ENCODE results near the gene LRWD1.

DNA sequence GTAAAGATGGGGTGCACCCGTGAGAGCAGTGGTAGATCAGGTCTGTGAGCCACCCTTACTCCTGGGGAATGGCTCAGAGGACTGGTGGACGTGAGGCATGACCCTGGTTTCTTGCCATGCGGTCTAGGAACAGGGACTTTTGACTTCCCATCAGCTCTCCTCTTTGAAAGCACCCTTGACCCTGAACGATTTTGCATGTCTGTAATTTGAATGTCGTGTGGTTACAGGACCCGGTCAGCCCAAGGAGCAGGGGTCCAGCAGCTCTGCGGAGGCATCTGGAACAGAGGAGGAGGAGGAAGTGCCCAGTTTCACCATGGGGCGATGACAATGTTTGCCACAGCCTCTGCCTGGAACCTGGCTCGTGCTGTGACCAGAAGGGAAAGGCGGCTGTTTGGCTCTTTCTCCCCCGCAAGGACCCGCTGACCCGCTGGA lies 40.0 kb upstream of the LRWD1 start:
- TF ChIP-seq REST (IDR thresholded peaks at IDR 0.05; ENCODE audit: low read depth, low read length) (no peak), NRF1 (IDR thresholded peaks at IDR 0.05; ENCODE audit: low read depth, low read length) (no peak), SIN3A (IDR thresholded peaks at IDR 0.05; ENCODE audit: borderline replicate concordance, low read depth, low read length) (no peak), MAX (IDR thresholded peaks at IDR 0.05; ENCODE audit: low read depth) (no peak), USF2 (IDR thresholded peaks at IDR 0.05; ENCODE audit: borderline replicate concordance, low read depth, low read length) (no peak), GABPA (IDR thresholded peaks at IDR 0.05; ENCODE audit: low read depth) (no peak), EZH2phosphoT487 (IDR thresholded peaks at IDR 0.05; ENCODE audit: borderline replicate concordance, low read depth) (no peak), TAF1 (IDR thresholded peaks at IDR 0.05; ENCODE audit: borderline replicate concordance, low read depth, low read length) (no peak), MEF2A (IDR thresholded peaks at IDR 0.05; ENCODE audit: borderline replicate concordance, low read depth) (no peak), NFIC (IDR thresholded peaks at IDR 0.05; ENCODE audit: borderline replicate concordance) (no peak), POLR2AphosphoS5 (IDR thresholded peaks at IDR 0.05; ENCODE audit: low read depth, low read length) (no peak)
- TF ChIP-seq, protein P1, sequence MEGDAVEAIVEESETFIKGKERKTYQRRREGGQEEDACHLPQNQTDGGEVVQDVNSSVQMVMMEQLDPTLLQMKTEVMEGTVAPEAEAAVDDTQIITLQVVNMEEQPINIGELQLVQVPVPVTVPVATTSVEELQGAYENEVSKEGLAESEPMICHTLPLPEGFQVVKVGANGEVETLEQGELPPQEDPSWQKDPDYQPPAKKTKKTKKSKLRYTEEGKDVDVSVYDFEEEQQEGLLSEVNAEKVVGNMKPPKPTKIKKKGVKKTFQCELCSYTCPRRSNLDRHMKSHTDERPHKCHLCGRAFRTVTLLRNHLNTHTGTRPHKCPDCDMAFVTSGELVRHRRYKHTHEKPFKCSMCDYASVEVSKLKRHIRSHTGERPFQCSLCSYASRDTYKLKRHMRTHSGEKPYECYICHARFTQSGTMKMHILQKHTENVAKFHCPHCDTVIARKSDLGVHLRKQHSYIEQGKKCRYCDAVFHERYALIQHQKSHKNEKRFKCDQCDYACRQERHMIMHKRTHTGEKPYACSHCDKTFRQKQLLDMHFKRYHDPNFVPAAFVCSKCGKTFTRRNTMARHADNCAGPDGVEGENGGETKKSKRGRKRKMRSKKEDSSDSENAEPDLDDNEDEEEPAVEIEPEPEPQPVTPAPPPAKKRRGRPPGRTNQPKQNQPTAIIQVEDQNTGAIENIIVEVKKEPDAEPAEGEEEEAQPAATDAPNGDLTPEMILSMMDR (IDR thresholded peaks at IDR 0.05) = no peak
